HL-60/S4 treated with phorbol 12-myristate 13-acetate at 8.2 ng/mL for 4 days and 3 days (cell line): ENCODE results near the gene METTL15.
"Not testable (repeated sequence)": the region's sequence is repeated elsewhere in the genome, so short reads cannot be mapped to it uniquely, and the experiment has no call there.

ENCODE experiments used
- in situ Hi-C: fragments of 300-500 bp; cut with MboI; formaldehyde crosslinking; loops from 2 replicates; pipeline ENCODE4 v1.15.0; 2022; ENCODE audit warnings: low sequenced_read_pairs

The METTL15 gene

DNA sequence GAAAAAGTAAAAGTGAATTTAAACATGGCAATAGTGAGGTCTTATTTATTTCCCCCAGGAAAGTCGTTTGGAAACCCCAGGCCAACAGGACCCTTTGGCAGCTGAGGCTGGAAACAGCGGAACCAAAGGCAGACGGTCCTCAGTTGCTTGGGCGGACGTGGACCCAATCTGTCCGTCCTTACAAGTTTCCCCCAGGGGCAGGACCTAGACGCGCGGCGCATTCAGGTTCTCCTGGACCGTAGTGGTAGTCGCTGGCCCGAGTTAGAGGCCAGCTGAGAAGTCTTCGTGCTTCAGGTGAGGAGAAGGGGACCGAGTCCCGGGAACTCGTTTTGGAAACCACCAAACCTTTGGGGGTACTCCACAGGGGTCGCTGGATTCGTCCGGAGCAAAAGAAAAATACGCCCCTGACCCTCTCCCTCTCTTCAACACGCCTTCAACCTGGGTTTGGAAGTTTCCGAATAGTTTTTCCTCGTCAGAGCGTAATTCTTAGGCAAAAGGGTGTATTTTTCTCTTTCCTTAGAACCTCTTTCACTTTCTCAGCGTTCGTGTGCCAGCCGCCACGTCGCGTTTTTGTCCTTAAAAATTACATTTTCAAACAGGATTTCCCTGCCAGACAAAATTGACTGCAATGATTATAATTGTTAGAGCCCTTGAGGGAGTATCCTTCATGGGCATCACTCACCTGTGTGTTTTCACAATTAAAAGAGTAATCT is 2.1 kb downstream of the METTL15 start:
- in situ Hi-C loops = no loop called here

DNA sequence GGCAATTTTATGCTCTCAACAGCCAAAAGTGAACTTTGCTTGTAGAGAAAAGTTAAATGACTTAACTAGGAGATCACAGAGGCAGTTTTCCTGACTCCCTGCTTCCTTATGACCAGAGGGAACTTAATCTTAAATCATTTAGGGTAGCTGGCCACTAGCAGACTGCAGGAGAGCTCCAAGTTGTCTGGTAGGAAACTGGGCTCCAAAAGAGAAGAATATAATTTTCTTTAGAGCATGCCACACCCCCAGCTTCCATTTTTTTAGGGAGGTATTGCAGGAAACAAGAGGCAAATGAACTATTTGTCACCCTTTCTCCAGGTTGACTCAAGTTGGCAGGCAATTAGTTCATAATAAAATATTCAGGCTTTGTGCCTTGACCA is 2.6 kb downstream of the METTL15 start:
- in situ Hi-C loops = no loop called here

DNA sequence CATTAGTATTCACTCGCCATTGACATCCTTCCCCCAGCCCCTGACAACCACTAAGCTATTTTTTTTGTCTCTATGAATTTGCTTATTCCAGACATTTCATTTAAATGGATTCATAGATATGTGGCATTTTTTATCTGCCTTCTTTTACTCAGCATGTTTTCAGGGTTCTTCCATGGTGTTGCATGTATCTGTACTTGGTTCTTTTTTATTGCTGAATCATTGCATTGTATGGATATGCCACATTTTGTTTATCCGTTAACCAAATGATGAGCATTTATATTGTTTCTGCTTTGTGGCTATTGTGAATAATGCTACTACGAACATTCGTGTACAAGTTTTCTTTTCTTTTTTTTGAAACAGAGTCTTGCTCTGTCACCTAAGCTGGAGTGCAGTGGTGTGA is 5.9 kb downstream of the METTL15 start:
- in situ Hi-C loops = no loop called here

DNA sequence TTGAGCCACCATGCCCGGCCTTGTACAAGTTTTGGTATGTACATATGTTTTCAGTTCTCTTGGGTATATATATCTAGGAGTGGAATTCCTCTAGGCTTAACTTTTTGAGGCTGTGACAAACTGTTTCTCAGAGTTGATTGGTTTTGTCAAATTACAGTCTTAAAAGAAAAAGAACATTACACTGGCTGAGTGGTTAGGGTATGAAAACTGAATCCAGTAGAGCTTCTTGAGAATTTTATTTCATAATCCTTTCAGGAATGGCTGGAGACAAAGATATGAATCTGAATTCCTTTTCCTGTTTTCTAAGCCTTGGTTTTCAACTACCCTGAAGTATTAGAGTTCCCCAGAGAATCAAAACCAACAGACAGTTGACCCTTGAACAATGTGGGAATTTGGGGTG is 6.5 kb downstream of the METTL15 start:
- in situ Hi-C loops = no loop called here

DNA sequence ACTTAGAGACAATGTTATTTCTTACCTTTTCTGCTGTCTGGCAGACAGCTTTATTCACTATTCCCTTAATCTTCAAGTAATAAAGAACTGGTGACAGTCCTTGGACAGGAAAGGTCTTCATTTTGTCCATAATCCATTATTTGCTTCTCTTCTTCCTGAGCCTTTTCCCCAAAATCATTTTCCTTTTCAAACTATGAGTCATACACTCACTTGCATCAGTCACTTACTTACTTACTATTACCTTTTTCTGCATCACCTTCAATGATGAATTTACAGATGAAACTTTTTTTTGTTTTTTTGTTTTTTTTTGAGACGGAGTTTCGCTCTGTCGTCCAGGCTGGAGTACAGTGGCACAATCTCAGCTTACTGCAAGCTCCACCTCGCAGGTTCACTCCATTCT is 9.5 kb downstream of the METTL15 start:
- in situ Hi-C loops = no loop called here

DNA sequence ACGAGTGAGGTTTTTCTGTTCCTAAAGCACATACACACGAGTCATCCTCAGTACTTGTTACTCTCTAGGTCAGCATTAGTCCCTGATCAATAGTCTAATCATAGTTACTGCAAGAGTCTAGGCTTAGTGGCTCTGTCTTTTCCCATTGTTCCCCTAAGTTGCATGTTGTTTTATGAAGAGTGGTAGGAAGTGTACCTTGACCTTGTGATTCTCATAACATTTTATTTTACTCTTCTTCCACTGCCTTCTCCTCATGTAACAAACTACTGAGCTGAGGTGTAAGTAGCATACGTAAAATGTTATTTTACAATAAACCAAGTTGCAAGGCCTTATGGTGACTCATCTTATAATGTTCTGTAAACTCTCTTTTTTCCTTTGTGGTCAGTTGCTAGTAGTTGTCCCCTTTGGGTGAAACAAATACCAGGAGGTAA is 15.0 kb downstream of the METTL15 start:
- in situ Hi-C loops = no loop called here

DNA sequence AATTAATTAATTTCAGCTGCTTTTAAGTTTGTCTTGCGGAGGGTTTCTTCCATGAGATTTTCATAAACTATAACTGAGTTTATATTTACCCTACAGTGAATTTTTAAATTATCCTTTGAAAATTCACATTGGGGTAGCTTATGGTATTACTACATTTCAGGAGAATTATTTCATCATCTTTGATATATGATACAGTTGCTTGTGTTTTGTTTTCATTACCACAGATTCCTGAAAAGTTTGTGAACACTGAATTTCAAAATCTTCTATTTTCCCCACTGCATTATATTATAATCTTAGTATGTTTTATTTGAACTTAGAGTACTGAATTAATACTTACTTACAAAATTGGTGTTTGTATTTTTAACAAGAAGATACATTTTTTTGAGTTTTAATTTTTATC is 24.4 kb downstream of the METTL15 start:
- in situ Hi-C loops = no loop called here

DNA sequence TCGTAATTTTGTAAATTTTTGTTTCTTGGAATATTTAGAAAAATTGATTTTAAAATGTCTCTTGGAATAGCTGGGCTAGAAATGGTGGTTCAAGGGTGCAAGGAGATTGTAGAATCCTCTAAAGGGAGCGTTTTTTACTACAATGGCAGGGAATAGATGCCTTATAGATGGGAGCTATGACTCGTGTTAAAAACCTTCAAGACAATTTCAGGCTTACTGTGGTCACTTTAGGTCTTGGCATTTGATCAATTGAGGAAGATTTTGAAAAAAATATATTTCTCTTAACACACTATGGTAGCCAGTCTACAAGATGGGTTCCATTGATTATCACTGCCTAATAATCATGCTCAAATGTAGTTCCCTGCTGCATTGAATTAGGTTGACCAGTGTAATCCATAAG is 25.0 kb downstream of the METTL15 start:
- in situ Hi-C loops = no loop called here

DNA sequence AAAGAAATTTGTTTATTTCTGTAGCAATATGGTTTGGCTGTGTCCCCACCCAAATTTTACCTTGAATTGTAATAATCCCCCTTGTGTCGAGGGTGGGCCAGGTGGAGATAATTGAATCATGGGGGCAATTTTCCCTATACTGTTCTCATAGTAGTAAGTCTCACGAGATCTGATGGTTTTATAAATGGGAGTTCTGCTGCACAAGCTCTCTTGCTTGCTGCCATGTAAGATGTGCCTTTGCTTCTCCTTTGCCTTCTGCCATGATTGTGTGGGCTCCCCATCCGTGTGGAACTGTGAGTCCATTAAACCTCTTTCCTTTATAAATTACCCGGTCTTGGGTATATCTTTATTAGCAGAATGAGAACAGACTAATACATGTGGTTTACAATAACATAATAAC is 28.0 kb downstream of the METTL15 start:
- in situ Hi-C loops = not testable (repeated sequence)

DNA sequence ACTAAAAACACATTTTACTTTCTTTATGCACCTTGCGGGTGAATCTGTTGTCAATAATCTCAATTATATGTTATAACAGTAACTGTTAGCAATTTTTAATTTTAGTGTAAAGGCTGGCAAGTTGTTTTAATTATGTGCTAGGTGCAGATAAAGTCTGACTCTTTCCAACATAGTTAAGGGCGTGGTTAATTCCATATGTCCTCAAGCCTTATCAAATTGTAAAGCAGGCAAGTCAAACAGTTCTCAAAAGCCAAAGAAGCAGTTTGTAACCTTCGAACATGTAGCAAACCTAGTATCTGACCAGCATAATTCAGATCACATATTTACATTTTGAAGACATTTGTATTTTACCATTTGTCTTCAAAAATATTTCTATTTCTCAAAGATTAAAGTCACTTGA is 29.2 kb downstream of the METTL15 start:
- in situ Hi-C loops = no loop called here

DNA sequence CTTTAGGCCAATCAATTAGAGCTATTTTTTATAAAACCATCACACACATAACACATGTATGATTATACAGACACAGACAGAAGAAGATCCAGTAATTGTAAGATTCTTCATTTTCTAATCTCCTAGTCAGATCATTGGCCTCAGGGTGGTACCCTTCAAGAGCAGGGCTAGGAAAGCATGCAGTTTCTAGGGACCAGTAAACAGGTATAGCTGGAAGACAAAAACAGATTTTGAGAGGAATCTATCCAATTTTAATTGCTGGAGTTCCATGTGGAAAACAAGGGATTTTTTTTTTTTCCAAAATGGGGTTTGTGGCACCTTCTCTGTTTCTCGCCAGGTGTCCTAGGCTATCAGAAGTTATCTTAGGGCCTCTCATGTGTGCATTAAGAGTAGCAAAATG is 29.6 kb downstream of the METTL15 start:
- in situ Hi-C loops = no loop called here

DNA sequence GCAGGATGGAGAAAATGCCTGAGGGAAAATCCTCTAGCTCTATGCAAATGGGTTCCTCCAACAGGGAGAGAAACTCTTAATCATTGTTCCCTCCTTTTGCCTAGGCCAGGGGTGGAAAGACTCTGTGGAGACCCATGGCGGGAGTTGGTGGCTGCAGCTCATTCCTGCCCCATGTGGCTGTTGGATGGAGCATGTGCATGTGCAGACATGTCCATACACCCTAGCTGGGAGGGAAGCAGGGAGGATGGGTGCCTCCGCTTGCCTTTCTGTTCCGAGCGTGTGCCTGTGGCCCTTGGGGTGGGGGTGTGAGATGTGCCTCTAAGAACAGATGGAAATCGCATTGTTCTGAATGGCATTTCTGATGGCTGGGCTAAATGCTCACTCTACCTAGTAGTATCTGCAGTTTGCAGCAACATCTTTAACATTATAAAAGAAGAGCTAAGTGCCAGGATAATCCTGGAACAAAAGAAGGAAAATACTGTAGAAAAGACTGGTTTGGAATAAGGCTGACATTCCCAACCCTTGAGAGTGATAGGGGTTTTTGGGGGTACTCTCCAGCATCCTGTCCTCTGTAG is 31.7 kb downstream of the METTL15 start:
- in situ Hi-C loops = no loop called here

DNA sequence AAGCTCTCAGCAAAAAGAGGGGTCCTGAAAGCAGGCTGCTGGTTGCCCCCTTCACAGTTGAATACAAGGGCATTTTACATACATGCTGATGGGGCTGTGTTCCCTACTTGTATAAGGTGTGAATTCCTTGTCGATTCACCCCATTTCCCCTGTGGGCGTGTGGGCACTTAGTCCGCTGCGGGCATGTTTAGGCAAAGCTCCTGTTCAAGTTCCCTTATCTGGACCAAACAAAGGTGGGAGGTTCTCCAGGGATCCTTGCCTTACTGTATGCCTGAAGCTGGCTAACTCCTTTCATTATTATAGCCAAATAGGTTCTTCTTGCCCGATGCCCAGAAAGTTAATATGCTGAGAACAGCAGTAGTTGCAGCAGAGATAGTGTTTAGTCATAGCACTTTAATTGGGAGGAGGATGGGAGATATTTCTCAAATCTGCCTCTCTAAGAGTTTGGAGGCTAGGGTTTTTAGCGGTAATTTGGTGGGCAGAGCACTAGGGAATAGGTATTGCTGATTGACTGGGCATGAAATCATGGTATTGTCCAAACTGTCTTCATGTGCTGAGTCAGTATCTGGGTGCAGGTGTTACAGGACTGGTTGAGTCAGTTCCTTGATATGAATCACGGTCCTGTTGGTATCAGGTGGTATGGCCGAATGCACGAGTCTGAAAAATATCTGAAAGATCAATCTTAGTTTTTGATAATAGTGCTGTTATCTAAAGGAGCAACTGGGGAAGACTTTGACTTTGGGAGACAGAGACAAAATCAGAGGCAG is 32.7 kb downstream of the METTL15 start:
- in situ Hi-C loops = no loop called here

DNA sequence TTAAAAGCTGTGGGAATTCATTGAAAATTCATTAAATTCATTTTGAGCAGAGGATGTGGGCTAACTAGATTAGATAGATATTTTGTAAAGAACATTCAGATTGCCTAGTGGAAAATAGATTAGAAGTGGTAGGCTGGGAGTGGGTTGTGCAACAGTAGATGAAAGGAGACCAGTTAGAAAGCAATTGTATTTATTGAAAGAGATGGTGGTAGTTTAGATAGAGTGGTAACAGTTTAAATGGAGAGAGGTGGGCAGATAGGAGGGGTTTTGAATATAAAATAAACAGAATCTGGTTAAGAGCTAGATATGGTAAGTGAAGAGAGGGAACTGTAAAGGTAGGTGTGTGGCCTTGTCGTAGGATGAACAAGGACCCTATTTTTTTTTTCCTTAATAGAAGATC is 34.5 kb downstream of the METTL15 start:
- in situ Hi-C loops = no loop called here

DNA sequence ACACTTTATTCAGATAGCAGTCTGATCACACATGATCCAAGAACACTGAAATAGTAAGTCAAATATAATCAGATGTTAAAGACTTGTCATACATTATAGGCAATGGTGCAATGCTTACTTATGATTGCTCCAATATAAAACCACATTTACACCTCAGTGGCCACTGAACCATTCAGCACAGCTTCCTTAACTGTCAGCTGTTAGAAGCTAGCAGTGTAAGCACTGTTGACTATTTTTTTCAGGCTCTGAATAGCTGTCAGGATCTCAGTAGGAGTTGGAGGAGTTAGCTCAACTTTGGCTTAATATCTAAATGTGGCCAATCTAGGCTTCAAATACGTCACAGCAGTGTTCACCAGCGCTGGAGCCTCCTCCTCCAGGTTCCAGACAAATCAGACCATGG is 36.6 kb downstream of the METTL15 start:
- in situ Hi-C loops = no loop called here

DNA sequence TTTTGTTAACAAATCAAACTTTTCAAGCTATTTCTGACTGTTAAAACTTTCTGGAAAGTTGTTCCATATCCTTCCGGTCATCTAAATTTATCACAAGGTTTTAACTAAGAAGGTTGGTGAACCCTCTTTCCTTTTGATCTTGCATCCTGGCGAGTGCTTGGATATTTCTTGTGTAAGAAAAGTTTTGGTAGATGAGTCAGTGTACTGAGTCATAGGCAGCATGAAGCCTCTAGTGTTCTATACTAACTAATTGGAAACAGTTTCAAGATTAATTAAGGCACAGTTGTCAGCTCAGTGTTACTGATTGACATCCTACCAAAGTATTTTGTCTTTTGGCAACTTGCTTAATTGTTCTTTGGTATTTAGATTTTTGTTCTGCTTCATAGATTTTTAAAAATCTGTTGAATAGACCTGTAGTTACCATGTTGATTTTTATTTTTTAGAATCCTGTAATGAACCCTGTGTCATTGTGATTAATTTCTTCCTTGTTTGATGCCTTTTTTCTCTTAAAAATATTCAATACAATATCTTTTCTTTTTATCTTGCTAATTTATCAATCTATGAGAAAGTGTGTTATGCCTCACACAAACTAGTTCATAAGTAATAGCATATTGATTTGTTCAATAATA is 38.0 kb downstream of the METTL15 start:
- in situ Hi-C loops = no loop called here

DNA sequence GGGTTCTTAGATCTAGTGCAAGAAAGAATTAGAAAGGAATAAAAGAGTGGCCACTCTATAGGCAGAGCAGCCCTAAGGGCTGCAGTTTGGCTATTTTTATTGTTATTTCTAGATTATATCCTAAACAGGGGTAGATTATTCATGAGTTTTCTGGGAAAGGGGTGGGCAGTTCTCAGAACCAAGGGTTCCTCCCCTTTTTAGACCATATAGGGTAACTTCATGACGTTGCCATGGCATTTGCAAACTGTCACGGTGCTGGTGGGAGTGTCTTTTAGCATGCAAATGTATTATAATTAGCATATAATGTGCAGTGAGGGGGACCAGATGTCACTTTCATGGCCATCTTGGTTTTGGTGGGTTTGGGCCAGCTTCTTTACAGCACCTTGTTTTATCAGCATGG is 44.6 kb downstream of the METTL15 start:
- in situ Hi-C loops = no loop called here

DNA sequence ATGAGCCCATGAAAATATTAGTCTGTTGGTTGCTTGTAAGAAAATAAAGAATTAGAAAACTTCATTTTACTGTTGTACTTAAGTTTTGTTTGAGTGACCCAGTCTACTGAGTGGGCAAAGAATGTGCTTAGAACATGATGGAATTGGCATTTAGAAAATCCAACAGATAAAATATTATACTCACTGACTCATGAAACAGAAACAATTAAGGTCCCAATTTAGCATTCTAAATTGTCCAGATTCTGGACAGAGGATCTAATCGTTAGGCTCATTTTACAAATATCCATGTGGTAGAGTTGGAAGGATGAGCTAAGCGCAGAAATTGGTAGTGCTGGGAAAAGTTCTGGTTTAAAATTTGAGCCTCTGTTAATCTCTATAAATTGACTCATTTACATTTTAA is 45.4 kb downstream of the METTL15 start:
- in situ Hi-C loops = no loop called here

DNA sequence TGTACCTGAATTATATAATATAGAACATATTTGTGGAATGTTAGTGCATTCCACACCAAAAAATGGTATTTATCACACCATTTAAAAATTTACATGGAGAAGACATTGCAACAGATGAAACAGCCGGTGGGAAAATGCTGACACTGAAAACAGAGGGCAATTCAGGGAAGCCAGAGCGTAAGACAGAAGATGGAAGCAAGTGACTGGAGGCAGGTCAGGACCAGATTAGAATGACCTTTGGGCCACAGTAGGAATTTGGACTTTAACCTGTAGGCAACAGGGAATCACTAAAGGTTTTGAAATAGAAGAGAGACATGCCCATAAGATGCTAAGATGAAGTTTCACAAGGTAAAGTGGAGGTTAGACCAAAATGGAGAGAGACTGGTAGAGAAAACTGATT is 60.5 kb downstream of the METTL15 start:
- in situ Hi-C loops = no loop called here

DNA sequence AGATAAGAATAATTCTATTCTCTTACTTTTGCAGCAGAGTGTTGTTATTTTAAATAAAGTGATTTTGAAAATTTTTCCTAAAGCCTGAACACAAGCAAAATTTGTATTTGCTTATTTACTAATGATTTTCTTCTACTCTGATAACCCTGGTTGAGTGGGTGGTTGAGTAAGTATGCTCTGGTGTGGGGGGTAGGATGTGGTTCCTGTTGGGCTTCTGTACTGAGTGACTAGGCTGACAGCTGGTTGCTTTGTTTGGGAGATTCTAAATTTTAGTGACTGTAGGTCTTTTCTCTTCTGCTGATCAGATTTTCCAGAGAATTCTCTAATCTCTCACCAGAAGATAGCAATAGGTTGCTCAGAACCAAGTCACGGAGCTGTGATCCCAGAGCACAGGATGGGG is 61.6 kb downstream of the METTL15 start:
- in situ Hi-C loops = no loop called here

DNA sequence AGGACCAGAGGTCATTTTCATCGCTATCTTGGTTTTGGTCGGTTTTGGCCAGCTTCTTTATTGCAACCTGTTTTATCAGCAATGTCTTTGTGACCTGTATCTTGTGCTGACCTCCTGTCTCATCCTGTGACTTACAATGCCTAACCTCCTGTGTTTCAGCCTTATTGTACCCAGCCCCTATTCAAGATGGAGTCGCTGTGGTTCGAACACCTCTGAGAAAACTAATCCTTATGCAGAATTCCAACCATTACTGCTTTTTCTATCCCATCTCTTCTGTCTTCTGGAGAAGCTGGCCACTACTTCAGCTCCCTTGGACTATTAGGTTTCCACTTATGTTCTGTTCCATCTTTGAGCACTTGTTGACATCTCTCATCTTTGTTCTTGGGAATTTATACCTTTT is 62.6 kb downstream of the METTL15 start:
- in situ Hi-C loops = no loop called here

DNA sequence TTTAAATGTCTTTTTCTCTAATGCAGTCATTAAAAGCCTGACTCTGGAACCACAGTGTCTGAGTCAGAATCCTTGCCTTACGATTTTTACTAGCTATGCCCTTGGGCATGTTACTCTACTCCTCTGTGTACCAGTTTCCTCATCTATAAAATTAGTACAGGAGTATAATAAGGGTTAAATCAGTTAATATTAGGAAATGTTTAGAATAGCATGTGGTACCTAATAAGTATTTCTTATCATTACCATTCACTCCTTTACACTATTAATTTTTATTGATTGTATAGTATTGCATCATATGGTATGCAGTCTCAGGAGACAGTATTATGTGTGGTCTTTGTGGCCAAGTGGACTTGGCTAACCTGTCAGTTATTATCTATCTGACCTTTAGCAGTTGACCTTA is 68.2 kb downstream of the METTL15 start:
- in situ Hi-C loops = no loop called here
